Tibial nerve (tissue), 4 donors: ENCODE measurements around the gene AGBL1.

ENCODE experiments used
- EP300 ChIP-seq, 2 donors: sonication (generic); formaldehyde crosslinking; IDR thresholded peaks; one replicate each; pipeline ENCODE4 v1.6.1; 2017; ENCODE audit warnings: antibody characterized with exemption in 2 of 2, mild to moderate bottlenecking in 1 of 2
- POLR2A ChIP-seq, 2 donors: fragments of 450-650 bp; IDR thresholded peaks; one replicate each; pipeline ENCODE4 v1.6.1; 2017; ENCODE audit warnings: antibody characterized with exemption in 2 of 2, mild to moderate bottlenecking in 2 of 2, moderate library complexity in 2 of 2
- TF ChIP-seq, protein P1 (sequence below), 5 experiments: fragments of 200-600 bp in 3 of 5; fragments of 450-650 bp in 2 of 5; sonication (generic) in 3 of 5; IDR thresholded peaks; one replicate each; pipeline ENCODE4 v1.5.1; 2016 to 2019; ENCODE audit warnings: antibody characterized with exemption in 5 of 5, mild to moderate bottlenecking in 3 of 5, moderate library complexity in 2 of 5

GRCh38 chr15:86183596-86184491 is 104.2 kb downstream of the AGBL1 start:
- TF ChIP-seq, protein P1, sequence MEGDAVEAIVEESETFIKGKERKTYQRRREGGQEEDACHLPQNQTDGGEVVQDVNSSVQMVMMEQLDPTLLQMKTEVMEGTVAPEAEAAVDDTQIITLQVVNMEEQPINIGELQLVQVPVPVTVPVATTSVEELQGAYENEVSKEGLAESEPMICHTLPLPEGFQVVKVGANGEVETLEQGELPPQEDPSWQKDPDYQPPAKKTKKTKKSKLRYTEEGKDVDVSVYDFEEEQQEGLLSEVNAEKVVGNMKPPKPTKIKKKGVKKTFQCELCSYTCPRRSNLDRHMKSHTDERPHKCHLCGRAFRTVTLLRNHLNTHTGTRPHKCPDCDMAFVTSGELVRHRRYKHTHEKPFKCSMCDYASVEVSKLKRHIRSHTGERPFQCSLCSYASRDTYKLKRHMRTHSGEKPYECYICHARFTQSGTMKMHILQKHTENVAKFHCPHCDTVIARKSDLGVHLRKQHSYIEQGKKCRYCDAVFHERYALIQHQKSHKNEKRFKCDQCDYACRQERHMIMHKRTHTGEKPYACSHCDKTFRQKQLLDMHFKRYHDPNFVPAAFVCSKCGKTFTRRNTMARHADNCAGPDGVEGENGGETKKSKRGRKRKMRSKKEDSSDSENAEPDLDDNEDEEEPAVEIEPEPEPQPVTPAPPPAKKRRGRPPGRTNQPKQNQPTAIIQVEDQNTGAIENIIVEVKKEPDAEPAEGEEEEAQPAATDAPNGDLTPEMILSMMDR (IDR thresholded peaks at IDR 0.05): no peak
- TF ChIP-seq POLR2A (IDR thresholded peaks at IDR 0.05): no peak
- TF ChIP-seq EP300 (IDR thresholded peaks at IDR 0.05): no peak
